Activated T-helper 1 cell treated with anti-CD3 and anti-CD28 coated beads, Interleukin-12 subunit alpha, Interleukin-12 subunit beta, Interleukin-2, Interleukin-4 antibody, amounts not matched to agents 30 ng/mL and 10 ng/mL and 1 ng/mL, durations not matched to agents 14 hours and 24 hours and 36 hours (primary cell): ENCODE results near the gene IDH2. TPM values are rescaled to one million over a fixed set of nuclear protein-coding genes. Genes with fewer than 3 reads are reported as not detected.
A peak's percentile ranks its signal among the peaks of the same experiment; 100 is the strongest.

Source experiments
- DNase-seq: peaks from one replicate; pipeline ENCODE4 v3.0.0; 2021; ENCODE audit warnings: low spot score
- H3K27ac Mint-ChIP-seq: one replicate; pipeline ENCODE4 v1.8.0; 2021; ENCODE audit warnings: mild to moderate bottlenecking, mixed read lengths
- H3K27me3 Mint-ChIP-seq: one replicate; pipeline ENCODE4 v1.8.0; 2022; ENCODE audit warnings: mild to moderate bottlenecking, moderate library complexity, mixed read lengths; ENCODE audit not compliant: insufficient read depth
- H3K36me3 Mint-ChIP-seq: one replicate; pipeline ENCODE4 v1.8.0; 2021; ENCODE audit warnings: low read depth, mixed read lengths
- H3K4me1 Mint-ChIP-seq: one replicate; pipeline ENCODE4 v1.8.0; 2021; ENCODE audit warnings: low read depth, mixed read lengths
- H3K4me3 Mint-ChIP-seq: one replicate; pipeline ENCODE4 v1.8.0; 2021; ENCODE audit warnings: mild to moderate bottlenecking, moderate library complexity, mixed read lengths
- H3K9me3 Mint-ChIP-seq: one replicate; pipeline ENCODE4 v1.8.0; 2021; ENCODE audit warnings: mixed read lengths
- intact Hi-C: fragments of 100-400 bp; cut with micrococcal nuclease; formaldehyde crosslinking; loops from one replicate; pipeline ENCODE4 v1.15.1; 2024
- total RNA-seq: library from RNA; stranded (reverse); gene quantifications from 2 replicates; pipeline ENCODE4 v1.2.3, GENCODE V29; 2022

Gene IDH2
- total RNA-seq, 1 donor from 2014 or later = 94.1 TPM

- Mint-ChIP-seq H3K27me3 (no peaks in the 10 kb centered on the region), H3K4me3 (no peak overlapping the region), H3K36me3 (no peaks in the 10 kb centered on the region), H3K27ac (peak overlapping the region; percentile 18), H3K9me3 (no peaks in the 10 kb centered on the region), H3K4me1 (peaks cover 15% of the 10 kb centered on the region)
- intact Hi-C loops = no loop called here
- DNase-seq = no peak
Measured at GRCh38 chr15:90063770-90064247, 38.5 kb downstream of the IDH2 start.

- H3K4me1 Mint-ChIP-seq = peaks cover 21% of the 10 kb centered on the region
- DNase-seq = no peak
- intact Hi-C loops = no loop called here
- H3K27me3 Mint-ChIP-seq = no peaks in the 10 kb centered on the region
- H3K4me3 Mint-ChIP-seq = no peak overlapping the region
- no peak overlapping the region for H3K27ac Mint-ChIP-seq
- no peaks in the 10 kb centered on the region for H3K36me3 Mint-ChIP-seq
- no peaks in the 10 kb centered on the region for H3K9me3 Mint-ChIP-seq
Measured at GRCh38 chr15:90062973-90063769, 39.1 kb downstream of the IDH2 start.

- DNase-seq = no peak
- Mint-ChIP-seq H3K27ac (peak overlapping the region; percentile 71), H3K9me3 (no peaks in the 10 kb centered on the region), H3K4me3 (no peak overlapping the region), H3K4me1 (peaks cover 25% of the 10 kb centered on the region), H3K27me3 (no peaks in the 10 kb centered on the region), H3K36me3 (no peaks in the 10 kb centered on the region)
- intact Hi-C loops = no loop called here
Measured at GRCh38 chr15:90062462-90062932, 39.8 kb downstream of the IDH2 start.

GRCh38 chr15:90062023-90062442 is 40.2 kb downstream of the IDH2 start:
- DNase-seq = no peak
- no peaks in the 10 kb centered on the region for H3K9me3 Mint-ChIP-seq
- intact Hi-C loops = no loop called here
- no peaks in the 10 kb centered on the region for H3K27me3 Mint-ChIP-seq
- H3K27ac Mint-ChIP-seq = peak overlapping the region; percentile 71
- H3K4me1 Mint-ChIP-seq = peaks cover 25% of the 10 kb centered on the region
- H3K36me3 Mint-ChIP-seq = no peaks in the 10 kb centered on the region
- H3K4me3 Mint-ChIP-seq = no peak overlapping the region

GRCh38 chr15:90060797-90061196 is 41.5 kb downstream of the IDH2 start:
- Mint-ChIP-seq H3K36me3 (no peaks in the 10 kb centered on the region), H3K4me1 (peaks cover 25% of the 10 kb centered on the region), H3K27me3 (no peaks in the 10 kb centered on the region), H3K27ac (no peak overlapping the region), H3K4me3 (no peak overlapping the region), H3K9me3 (no peaks in the 10 kb centered on the region)
- DNase-seq = no peak
- intact Hi-C loops = loop anchor here (2.0 kb wide), 1 partner anchor 36 kb away; no protein-coding TSS in a partner anchor

GRCh38 chr15:90059208-90059985 is 42.9 kb downstream of the IDH2 start:
- no peaks in the 10 kb centered on the region for H3K36me3 Mint-ChIP-seq
- H3K9me3 Mint-ChIP-seq = no peaks in the 10 kb centered on the region
- peak; percentile 69 for DNase-seq
- peak overlapping the region; percentile 35 for H3K4me3 Mint-ChIP-seq
- H3K4me1 Mint-ChIP-seq = peaks cover 25% of the 10 kb centered on the region
- intact Hi-C loops = loop anchor here (1.0 to 5.0 kb wide), 5 partner anchors 12 to 167 kb away; partner anchors contain the start of genes AP3S2 and IDH2
- peak overlapping the region; percentile 85 for H3K27ac Mint-ChIP-seq
- H3K27me3 Mint-ChIP-seq = no peaks in the 10 kb centered on the region

GRCh38 chr15:90058775-90059174 is 43.5 kb downstream of the IDH2 start:
- peaks cover 25% of the 10 kb centered on the region for H3K4me1 Mint-ChIP-seq
- intact Hi-C loops = loop anchor here (1.0 to 5.0 kb wide), 5 partner anchors 13 to 166 kb away; partner anchors contain the start of genes AP3S2 and IDH2
- peak overlapping the region; percentile 26 for H3K4me3 Mint-ChIP-seq

GRCh38 chr15:90058308-90058707 is 44.0 kb downstream of the IDH2 start:
- Mint-ChIP-seq H3K27ac (no peak overlapping the region), H3K4me1 (peaks cover 25% of the 10 kb centered on the region), H3K36me3 (no peaks in the 10 kb centered on the region), H3K9me3 (no peaks in the 10 kb centered on the region), H3K27me3 (no peaks in the 10 kb centered on the region), H3K4me3 (no peak overlapping the region)
- DNase-seq = no peak
- intact Hi-C loops = loop anchor here (2.0 to 5.0 kb wide), 3 partner anchors 44 to 166 kb away; partner anchors contain the start of genes AP3S2 and IDH2

More at GRCh38 chr15:90058775-90059174, 43.5 kb downstream of the IDH2 start:
- peak overlapping the region; percentile 85 for H3K27ac Mint-ChIP-seq
- DNase-seq = no peak
- no peaks in the 10 kb centered on the region for H3K27me3 Mint-ChIP-seq
- H3K9me3 Mint-ChIP-seq = no peaks in the 10 kb centered on the region
- no peaks in the 10 kb centered on the region for H3K36me3 Mint-ChIP-seq

- H3K27ac Mint-ChIP-seq = no peak overlapping the region
- H3K4me1 Mint-ChIP-seq = peaks cover 25% of the 10 kb centered on the region
- no peak overlapping the region for H3K4me3 Mint-ChIP-seq
- intact Hi-C loops = loop anchor here (5.0 kb wide), 1 partner anchor 164 kb away; the partner anchor contains the start of gene AP3S2
- H3K9me3 Mint-ChIP-seq = no peaks in the 10 kb centered on the region
- no peak for DNase-seq
- no peaks in the 10 kb centered on the region for H3K36me3 Mint-ChIP-seq
- H3K27me3 Mint-ChIP-seq = no peaks in the 10 kb centered on the region
Measured at GRCh38 chr15:90056529-90056928, 45.7 kb downstream of the IDH2 start.

GRCh38 chr15:90055182-90055581 is 47.1 kb downstream of the IDH2 start:
- no peaks in the 10 kb centered on the region for H3K27me3 Mint-ChIP-seq
- no peaks in the 10 kb centered on the region for H3K36me3 Mint-ChIP-seq
- H3K9me3 Mint-ChIP-seq = no peaks in the 10 kb centered on the region
- no peak for DNase-seq
- no peak overlapping the region for H3K27ac Mint-ChIP-seq
- no peak overlapping the region for H3K4me3 Mint-ChIP-seq
- peaks cover 23% of the 10 kb centered on the region for H3K4me1 Mint-ChIP-seq
- intact Hi-C loops = loop anchor here (5.0 kb wide), 1 partner anchor 163 kb away; the partner anchor contains the start of gene AP3S2

GRCh38 chr15:90054618-90055097 is 47.6 kb downstream of the IDH2 start:
- Mint-ChIP-seq H3K9me3 (no peaks in the 10 kb centered on the region), H3K27me3 (no peaks in the 10 kb centered on the region), H3K4me1 (peaks cover 18% of the 10 kb centered on the region), H3K36me3 (no peaks in the 10 kb centered on the region), H3K4me3 (no peak overlapping the region), H3K27ac (no peak overlapping the region)
- intact Hi-C loops = loop anchor here (5.0 kb wide), 1 partner anchor 162 kb away; the partner anchor contains the start of gene AP3S2
- DNase-seq = no peak

- Mint-ChIP-seq H3K36me3 (no peaks in the 10 kb centered on the region), H3K9me3 (no peaks in the 10 kb centered on the region), H3K4me1 (peaks cover 11% of the 10 kb centered on the region), H3K27me3 (no peaks in the 10 kb centered on the region), H3K4me3 (no peak overlapping the region), H3K27ac (no peak overlapping the region)
- no peak for DNase-seq
- intact Hi-C loops = no loop called here
Measured at GRCh38 chr15:90053685-90054466, 48.4 kb downstream of the IDH2 start.
